ENCODE results near the gene AMPH.
"Not testable (repeated sequence)": the region's sequence is repeated elsewhere in the genome, so short reads cannot be mapped to it uniquely, and the experiment has no call there.

AMPH gene

DNA sequence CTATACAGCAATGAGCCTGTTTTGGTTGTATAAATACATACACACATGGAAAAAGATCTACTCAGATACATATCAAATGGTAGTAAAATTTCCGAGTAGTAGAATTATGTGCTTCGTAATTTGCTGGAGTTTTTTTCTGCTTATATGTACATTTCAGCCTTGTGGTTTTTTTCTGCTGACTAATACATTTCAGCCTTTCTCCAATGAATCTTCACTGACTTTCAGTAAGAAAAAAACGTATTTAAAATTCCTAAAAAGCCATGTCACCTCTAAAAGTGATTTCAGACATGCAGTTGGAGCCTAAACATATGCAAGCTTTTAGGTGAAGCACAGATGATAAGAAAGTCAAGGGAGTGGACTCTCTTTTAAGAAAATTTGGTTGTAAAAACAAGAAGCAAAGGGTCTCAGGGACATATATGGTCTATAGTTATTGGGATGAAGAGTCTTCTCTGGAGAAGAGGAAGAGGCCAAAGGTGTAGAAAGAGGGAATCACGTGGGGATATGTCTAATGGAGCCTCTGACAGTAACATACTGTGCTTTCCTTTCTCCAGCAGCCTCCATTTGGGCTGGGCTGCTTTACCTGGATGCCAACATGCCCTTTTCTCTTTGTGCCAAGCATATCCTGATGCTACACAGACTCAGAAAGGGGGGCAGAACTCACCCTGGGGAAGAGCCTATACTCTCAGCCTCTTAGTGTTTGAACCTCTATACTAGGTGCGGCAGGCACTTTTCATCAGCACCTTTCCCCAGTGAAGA is 2.4 kb downstream of the AMPH start:
- no peak for DNase-seq (ENCODE audit: low read depth in 2 of 2, low spot score in 1 of 2)

DNA sequence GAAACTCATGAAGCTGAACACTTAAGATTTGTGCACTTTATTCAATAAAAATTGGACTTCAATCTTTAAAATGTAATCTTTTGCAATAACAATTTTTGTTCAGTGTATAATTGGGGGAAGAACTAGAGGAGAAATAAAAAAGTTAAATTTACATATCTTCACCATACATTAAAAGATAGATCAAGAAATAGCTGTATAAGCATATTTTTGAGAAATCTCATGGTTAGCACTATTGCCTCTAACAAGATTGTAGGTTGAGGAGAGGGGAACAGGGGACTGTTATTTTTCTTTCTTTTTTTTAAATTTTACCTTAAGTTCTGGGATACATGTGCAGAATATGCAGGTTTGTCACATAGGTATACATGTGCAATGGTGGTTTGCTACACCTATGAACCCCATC is 5.3 kb downstream of the AMPH start:
- DNase-seq (ENCODE audit: low read depth in 2 of 2, low spot score in 1 of 2), result no peak

DNA sequence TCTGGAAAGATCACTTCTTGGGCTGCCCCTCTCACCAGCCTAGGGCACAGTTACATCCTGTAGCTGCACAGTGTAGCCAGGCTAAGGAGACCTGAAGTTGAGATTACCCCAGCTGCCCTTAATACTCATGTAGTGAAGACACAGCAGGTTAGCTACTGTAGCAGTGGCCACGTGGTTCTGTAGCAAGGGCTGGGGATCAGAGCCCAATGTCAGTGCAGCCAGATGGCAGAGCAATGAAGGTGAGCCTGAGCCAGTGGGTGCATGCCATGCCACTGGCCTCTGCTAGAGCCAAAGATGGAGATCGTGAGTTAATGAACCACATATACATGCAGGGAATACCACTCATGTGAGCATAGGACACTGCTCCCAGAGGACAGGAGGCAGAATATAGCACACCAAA is 15.5 kb downstream of the AMPH start:
- no peak for DNase-seq (ENCODE audit: low read depth in 2 of 2, low spot score in 1 of 2)

DNA sequence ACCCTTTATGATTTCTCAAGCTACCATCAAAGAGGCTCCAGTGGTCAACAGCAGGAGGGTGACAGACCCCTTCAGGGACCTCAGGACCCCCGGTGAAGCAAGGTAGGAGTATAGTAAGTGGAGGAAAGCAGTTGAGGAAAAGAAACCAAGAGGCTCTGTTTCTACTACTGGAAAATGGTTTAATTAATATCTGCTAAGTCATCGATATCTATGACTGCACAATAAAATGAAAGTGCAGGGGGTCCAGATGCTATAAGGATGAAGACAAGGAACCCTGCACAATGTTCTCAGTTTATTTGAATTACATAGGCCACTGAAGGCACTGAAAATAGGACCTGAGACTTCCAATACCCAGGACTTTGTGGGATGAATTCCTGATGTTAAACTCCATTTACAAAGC is 23.7 kb downstream of the AMPH start:
- no peak for DNase-seq (ENCODE audit: low read depth in 2 of 2, low spot score in 1 of 2)

DNA sequence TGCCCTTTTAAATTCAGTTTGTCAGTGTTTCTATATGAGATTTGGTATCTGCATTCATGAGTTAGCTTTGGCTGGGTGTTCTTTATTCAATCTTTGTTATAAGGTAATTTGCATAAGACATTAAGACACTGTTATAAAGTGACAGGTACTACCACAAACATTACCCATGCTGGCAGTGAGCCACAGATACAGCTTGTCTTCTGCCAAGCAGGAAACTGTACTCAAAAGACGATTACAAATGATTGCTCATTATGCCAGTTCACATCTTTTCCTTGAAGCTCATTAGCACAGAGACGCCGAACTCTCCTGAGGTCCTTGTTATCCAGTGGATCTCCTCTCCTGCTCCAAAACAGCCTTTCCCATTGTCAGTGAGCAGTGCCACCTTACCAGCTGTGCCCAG is 30.4 kb downstream of the AMPH start:
- no peak for DNase-seq (ENCODE audit: low read depth in 2 of 2, low spot score in 1 of 2)

DNA sequence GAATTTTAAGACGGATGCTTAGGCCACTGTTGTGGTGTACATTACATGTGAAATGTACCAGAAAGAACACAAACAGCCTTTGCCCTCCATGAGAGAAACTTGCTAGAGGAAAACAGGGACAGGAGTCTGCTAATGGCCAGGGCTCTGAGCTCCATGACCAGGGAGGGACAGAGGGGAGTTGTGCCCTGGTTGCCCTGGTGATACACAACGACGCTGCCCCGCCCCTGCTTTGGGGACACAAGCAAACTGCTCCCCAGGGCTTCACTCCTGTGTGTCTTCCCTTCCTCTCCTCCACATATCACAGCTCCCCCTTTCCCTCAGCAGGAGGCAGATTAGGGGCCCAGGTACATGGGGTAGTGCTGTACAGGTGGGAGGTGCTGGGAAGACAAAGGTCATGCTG is 36.2 kb downstream of the AMPH start:
- DNase-seq (ENCODE audit: low read depth in 2 of 2, low spot score in 1 of 2), result no peak

DNA sequence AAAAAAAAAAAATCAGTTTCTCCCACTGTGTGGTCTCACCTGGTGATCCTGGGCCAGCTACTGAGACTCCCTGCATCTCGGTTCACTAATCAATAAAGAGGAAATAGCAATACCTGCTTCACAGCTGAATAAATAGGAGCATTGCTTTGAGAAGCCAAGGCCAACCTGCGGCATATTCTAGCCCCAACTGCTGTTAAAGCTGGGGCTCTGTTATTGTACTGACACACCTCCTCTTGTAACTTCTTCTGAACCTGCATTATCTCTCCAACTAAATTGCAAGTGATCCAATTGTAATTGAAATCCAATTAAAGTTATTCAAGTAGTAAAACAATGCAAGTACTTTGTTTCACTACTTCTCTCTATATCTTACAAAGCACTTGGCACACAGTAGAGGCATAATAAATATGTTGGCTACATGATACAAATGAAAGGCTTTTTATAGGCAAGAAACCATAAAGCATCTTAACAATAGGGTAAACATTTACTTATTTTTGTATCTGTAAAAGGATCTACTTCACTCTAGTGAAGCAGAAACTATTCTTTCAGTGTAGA is 38.4 kb downstream of the AMPH start:
- no peak for DNase-seq (ENCODE audit: low read depth in 2 of 2, low spot score in 1 of 2)

DNA sequence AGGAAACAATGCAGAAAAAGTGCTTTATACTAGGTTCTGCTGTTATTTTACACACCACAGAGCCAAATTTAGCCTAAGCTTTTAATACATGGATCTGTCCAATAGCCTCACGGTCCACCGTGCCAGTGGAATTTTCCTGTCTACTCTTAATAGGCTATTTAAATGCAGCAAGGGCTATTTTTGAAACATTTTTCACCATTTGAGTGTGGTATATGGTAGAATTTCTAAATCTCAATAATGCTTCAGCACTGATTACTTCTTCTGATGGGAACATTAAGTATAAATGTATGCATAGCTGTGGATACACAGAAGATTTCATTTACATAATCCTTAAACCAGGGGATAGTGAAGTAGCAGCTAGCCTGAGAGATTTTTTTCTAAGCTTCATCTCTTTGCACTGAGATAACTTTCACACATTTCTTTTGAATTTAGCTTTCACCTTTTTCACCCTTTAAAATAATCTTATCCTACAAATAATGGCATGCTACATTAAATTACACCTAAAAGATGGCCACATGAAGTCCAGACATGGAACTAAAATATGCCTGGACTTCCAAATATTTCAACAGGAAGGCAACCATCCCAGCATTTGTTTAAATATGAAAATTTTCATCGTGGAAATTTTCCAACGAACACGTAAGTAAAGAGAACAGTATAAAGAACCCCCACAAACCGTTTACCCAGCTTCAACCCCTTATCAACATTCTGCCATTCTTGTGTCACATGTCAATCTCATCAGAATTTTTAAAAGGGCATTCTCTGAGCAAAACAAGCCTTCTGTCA is 45.4 kb downstream of the AMPH start:
- no peak for DNase-seq (ENCODE audit: low read depth in 2 of 2, low spot score in 1 of 2)

DNA sequence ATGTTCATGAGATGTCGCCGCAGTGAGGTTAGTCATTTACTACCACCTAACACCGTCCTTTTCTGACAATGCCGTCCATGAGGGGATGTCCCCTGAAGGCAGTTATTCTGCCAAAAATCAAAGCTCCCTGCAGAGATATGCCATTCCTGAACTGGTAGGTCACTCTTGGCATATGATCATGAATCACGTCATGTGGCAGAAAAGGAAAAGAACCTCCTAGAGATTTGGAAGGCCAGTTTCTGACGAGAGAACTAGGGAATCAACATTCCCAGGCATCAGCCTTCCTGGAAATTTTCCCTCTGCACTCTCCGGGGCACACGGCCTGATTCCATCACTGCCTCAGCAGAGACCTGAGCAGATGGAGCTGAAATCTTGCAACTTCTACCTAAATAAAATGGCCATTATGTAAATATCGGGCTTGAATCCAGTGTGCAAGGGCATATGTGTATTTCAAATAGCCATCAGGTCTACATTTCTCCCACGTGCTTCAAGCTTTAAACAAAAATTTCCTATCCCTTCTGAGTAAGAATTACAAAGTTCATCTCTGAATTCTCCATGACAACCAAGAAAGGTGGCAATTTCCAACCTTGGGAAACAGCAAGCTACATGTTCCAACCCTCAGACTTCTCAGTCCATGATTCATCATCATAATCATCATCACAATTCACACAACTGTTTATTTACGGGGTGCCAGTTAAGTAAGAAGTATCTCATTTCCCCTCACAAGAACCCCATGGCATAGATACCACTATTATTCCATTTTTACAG is 46.5 kb downstream of the AMPH start:
- DNase-seq (ENCODE audit: low read depth in 2 of 2, low spot score in 1 of 2), result no peak

DNA sequence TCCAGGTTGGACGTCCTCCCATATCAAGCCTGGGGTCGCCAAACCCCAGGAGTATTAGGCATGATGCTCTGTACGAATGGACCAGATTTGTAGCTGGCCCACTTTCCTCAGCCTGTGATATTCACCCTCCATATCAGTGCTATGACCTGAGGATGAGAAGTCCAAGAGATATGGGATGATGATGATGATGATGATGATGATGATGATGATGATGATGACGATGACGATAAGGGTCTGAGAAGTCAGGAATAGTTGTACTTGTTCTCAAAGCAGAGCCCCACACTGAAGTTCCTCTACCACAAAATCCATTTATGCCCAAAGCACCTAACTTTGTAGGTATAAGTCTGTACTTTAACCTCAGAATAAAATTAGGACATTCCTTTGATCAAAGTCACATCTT is 50.7 kb downstream of the AMPH start:
- no peak for DNase-seq (ENCODE audit: low read depth in 2 of 2, low spot score in 1 of 2)

DNA sequence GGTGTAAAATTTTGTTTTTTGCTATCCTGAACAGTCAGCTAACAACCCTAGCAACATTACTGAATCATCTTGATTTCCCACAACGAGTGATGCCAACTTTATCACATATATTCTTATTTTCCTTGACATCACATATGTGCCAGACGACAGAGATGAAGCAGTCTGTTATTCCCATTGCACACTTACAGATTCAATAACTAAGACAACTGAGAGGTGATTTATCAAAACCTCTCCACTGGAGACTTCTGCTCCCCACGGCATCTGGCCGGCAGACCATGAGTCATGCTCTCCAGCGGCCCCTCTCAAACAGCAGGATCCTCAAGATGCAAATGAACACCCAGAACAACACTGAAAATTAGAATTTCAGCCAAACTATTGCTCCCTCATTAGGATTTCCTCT is 57.1 kb downstream of the AMPH start:
- DNase-seq (ENCODE audit: low read depth in 2 of 2, low spot score in 1 of 2), result no peak

DNA sequence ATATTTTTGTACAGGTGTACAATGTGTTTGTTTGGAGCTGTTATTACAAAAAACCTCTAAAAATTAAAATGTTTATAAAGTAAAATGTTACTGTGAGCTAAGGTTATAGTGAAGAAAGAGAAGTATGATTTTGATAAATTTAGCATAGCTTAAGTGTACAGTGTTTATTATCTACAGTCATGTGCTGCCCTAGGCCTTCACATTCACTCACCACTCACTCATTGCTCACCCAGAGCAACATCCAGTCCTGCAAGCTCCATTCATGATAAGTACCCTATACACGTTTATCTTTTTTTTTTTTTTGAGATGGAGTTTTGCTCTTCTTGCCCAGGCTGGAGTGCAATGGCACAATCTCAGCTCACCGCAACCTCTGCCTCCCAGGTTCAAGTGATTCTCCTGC is 59.6 kb downstream of the AMPH start:
- not testable (repeated sequence) for DNase-seq (ENCODE audit: low read depth in 2 of 2, low spot score in 1 of 2)

DNA sequence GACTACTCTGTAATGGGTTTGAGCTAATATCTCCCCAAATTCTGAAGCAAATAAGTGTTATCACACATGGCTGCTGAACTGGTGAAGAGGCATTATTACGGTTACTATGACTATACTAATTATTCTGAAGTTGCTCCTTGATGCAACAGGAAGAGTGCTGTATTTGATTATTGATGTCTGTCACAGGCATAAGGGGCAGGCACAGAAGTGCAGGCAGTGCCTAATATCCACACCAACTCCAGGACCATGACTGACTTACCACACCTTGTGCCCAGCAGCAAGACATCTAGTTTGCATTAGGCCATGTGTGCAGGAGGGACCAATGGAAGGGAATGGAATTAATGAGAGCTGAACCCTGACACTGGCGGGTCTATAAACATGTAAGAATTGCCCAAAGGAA is 62.7 kb downstream of the AMPH start:
- DNase-seq (ENCODE audit: low read depth in 2 of 2, low spot score in 1 of 2), result no peak

DNA sequence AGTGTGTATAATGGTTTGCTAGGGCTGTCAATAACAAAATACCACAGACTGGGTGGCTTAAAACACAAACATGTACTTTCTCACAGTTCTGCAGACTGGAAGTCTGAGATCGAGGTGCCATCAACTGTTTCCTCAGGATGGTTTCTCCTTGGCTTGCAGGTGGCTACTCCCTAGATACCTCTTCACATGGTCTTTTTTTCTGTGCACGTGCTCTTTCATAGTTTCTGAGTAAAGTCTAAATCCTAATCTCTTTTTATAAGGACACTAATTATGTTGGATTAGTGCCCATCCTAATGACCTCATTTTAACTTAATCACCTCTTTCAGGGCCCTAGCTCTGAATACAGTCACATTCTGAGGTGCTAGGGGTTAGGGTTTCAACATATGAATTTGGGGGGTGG is 65.9 kb downstream of the AMPH start:
- DNase-seq (ENCODE audit: low read depth in 2 of 2, low spot score in 1 of 2), result no peak

DNA sequence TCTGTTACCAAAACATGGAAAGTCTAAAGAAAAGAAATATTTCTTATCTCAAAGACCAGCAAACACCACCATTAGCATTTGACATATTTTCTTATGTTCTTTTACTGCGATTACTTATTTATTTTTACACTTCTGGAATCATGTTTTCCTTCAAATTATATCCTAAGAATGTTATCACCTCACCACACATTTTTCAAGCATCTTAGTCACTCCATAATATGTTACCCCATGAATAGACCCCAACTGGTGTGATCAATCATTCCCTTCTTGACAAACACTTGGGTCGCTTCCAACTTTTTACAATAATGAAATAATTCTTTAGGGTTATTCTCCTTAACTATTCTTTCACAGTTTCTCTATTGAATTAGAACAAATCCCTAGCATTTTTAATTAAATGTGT is 67.4 kb downstream of the AMPH start:
- DNase-seq (ENCODE audit: low read depth in 2 of 2, low spot score in 1 of 2), result no peak

DNA sequence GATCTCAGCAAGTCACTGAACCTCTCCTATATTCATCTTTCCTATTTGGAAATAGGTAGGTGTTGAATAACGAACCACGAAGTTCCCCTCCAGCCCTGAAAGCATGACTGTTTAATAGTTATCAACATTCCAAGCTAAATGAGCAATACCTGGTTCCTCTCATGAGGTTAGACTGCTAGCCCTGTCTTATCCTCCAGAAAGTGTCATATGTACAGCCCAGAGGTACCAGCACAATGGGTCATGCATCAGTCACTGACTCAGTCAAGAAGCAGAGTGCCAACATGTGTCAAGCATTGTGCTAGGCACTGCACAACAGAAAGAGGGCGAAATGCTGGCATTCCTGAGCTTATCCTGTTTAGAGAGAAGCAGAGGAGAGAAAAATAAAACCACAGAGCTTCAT is 70.0 kb downstream of the AMPH start:
- no peak for DNase-seq (ENCODE audit: low read depth in 2 of 2, low spot score in 1 of 2)

DNA sequence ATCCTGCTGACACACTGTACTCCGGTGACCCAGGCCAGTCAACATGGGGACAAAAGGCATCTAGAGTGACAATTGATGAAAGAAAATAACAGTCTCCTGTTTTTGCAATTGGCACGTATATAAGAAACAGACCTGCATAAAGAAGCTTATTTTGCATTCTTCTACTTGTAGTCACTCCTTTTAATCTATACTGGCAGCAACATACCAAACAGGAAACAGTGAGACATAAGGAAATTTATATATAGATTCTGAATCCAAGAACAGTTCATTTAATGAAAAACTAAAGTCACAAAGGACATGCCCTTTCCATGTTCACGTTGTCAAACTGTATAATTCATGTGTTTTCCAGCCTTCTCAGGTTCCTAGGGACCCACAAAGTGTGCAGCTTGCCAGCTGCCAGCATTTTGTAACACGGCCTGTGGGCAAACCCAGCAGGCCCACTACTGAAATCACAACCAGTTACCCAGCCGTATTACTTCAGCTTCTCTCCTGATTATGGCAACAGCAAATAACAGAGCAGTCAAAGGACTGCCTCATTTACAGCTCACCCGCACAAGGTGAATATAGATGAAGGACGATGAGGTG is 72.3 kb downstream of the AMPH start:
- no peak for DNase-seq (ENCODE audit: low read depth in 2 of 2, low spot score in 1 of 2)

DNA sequence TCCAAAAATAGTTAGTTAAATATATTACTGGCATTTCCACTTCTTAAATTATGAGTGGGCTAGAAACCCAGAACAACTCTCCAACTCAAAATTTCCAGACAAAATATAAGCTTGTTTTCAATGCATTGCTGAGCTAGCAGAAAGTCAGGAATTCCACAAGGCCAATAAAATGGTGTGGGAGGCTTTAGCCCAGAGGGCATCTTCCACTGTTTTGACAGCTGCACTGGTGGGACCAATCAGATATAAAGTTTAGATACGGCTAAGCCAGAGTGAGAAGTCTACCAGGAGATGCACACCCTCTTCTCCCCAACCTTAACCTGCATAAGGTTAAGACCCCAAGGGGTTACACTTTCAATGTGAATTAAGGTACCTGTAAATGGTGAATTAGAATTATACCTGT is 76.6 kb downstream of the AMPH start:
- no peak for DNase-seq (ENCODE audit: low read depth in 2 of 2, low spot score in 1 of 2)

DNA sequence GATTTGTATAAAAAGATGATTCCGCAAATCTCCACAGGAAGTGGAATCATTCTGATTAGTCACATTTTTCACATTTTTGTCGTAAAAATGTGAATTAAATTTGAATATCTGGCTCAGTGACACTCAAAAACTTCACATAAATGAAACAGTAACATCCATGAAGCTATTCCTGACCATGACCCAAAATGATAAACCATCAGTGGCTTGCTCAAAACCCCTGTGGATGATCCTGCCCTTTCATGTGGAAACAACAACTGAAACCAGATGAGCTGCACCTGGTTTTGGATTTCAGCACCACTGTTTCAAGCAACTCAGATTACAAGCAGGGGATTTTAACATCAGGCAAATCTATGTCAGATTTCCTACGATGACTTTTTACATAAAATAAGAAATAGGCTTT is 80.3 kb downstream of the AMPH start:
- no peak for DNase-seq (ENCODE audit: low read depth in 2 of 2, low spot score in 1 of 2)

DNA sequence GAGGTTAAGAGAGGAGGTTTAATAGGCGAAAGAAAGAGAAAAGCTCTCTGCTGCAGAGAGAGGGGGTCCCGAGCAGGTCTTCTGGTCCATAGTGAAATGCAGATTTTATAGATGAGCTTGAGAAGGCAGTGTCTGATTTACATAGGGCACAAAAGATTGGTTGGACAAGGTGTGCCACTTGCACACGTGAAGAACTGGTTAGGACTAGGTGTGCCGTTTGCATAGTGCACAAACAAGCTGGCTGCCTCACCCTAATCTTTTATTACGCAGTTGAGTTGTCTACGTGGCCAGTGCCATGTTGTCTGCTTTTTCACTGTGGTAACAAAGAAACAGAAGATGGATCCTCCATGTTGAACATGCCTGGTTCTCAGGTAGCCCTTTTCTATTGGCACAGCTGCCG is 82.6 kb downstream of the AMPH start:
- DNase-seq (ENCODE audit: low read depth in 2 of 2, low spot score in 1 of 2), result no peak

DNA sequence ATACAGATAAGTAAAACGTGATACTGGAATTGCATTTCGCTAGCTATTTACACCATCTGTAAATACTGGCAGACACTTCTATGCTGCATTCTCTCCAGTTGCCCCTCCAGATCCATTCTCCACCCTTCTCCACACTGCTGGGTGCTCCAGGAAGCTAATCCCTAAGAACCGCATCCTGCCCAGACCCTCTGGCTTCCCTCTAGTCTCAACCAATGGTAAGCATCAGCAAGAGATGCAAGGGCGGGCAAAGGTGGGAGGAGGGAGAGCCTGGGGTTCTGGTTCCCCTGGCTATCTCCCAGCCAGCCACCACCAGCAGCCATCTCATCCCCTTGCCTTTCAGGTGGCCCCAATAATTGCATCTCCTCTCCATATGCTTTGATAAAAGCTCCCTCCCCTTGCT is 84.4 kb downstream of the AMPH start:
- DNase-seq (ENCODE audit: low read depth in 2 of 2, low spot score in 1 of 2), result no peak

Measured in stimulated activated CD8-positive, alpha-beta memory T cell treated with anti-CD3 and anti-CD28 coated beads, Interleukin-4, amount 100 ng/mL, for 4 hours (primary cell).